GM18868 (cell line): Measurements from ENCODE around the gene MYO5A.

Source experiments
- ATAC-seq: cut with Tn5 transposase; IDR thresholded peaks from one replicate; pipeline ENCODE4 v1.9.1; 2021; ENCODE audit warnings: mild to moderate bottlenecking, moderate library complexity; ENCODE audit not compliant: unreplicated experiment

The MYO5A gene

GRCh38 chr15:52378746-52379394 lies 149.8 kb downstream of the MYO5A start:
- peak; percentile 52 for ATAC-seq

GRCh38 chr15:52370010-52370409 lies 158.7 kb downstream of the MYO5A start:
- ATAC-seq: no peak

GRCh38 chr15:52369455-52369854 lies 159.2 kb downstream of the MYO5A start:
- ATAC-seq: no peak

- no peak for ATAC-seq
These were observed 159.7 kb downstream of the MYO5A start for GRCh38 chr15:52369030-52369429.

GRCh38 chr15:52368402-52368801 lies 160.3 kb downstream of the MYO5A start:
- ATAC-seq: no peak

GRCh38 chr15:52362497-52362896 lies 166.2 kb downstream of the MYO5A start:
- ATAC-seq: no peak

GRCh38 chr15:52361975-52362494 lies 166.6 kb downstream of the MYO5A start:
- no peak for ATAC-seq

- ATAC-seq: no peak
These were observed 167.2 kb downstream of the MYO5A start for GRCh38 chr15:52361494-52361893.

GRCh38 chr15:52360229-52361203 lies 168.2 kb downstream of the MYO5A start:
- no peak for ATAC-seq

GRCh38 chr15:52359722-52360121 lies 169.0 kb downstream of the MYO5A start:
- ATAC-seq: no peak

- no peak for ATAC-seq
These were observed 170.7 kb downstream of the MYO5A start for GRCh38 chr15:52357949-52358348.

GRCh38 chr15:52352086-52352485 lies 176.6 kb downstream of the MYO5A start:
- ATAC-seq: no peak

- ATAC-seq: no peak
These were observed 177.3 kb downstream of the MYO5A start for GRCh38 chr15:52351206-52351908.

- no peak for ATAC-seq
These were observed 178.3 kb downstream of the MYO5A start for GRCh38 chr15:52350423-52350822.

- ATAC-seq: no peak
These were observed 179.5 kb downstream of the MYO5A start for GRCh38 chr15:52349052-52349700.

- no peak for ATAC-seq
These were observed 180.5 kb downstream of the MYO5A start for GRCh38 chr15:52348056-52348745.

- ATAC-seq: no peak
These were observed 184.1 kb downstream of the MYO5A start for GRCh38 chr15:52344592-52344991.

- no peak for ATAC-seq
These were observed 184.8 kb downstream of the MYO5A start for GRCh38 chr15:52343831-52344230.

- no peak for ATAC-seq
These were observed 188.6 kb downstream of the MYO5A start for GRCh38 chr15:52340093-52340492.

- no peak for ATAC-seq
These were observed 189.8 kb downstream of the MYO5A start for GRCh38 chr15:52338891-52339290.
